SK-N-MC (cell line): Measurements from ENCODE around the gene TMEM134.

Experiments
- DNase-seq: peaks from one replicate; pipeline ENCODE4 v3.0.0-alpha.2; 2011; ENCODE audit warnings: low read depth, low spot score
- H3K27ac ChIP-seq: fragments of 200-600 bp; sonication (generic); 2 replicates; pipeline ENCODE4 v1.5.1; 2016; ENCODE audit warnings: mixed run types
- H3K36me3 ChIP-seq: fragments of 200-600 bp; sonication (generic); 2 replicates; pipeline ENCODE4 v1.6.1; 2017; ENCODE audit warnings: antibody characterized with exemption, low read length, mixed read lengths; ENCODE audit not compliant: insufficient read depth
- H3K4me3 ChIP-seq: fragments of 200-600 bp; sonication (generic); 2 replicates; pipeline ENCODE4 v1.5.1; 2016
- H3K9ac ChIP-seq: fragments of 200-600 bp; sonication (generic); 2 replicates; pipeline ENCODE4 v1.8.0; 2017; ENCODE audit warnings: mixed run types, mixed read lengths; ENCODE audit not compliant: insufficient read length
- H3K9me3 ChIP-seq: fragments of 200-600 bp; sonication (generic); 2 replicates; pipeline ENCODE4 v1.6.1; 2017; ENCODE audit warnings: low read depth, mild to moderate bottlenecking, antibody characterized with exemption, low read length, moderate library complexity, mixed read lengths
- EZH2 ChIP-seq: fragments of 200-600 bp; sonication (generic); IDR thresholded peaks from one replicate; pipeline ENCODE4 v1.6.1; 2017; ENCODE audit warnings: antibody characterized with exemption
- FOXP2 ChIP-seq: optimal IDR thresholded peaks from 2 replicates; pipeline ENCODE3; 2011; ENCODE audit warnings: mild to moderate bottlenecking, moderate library complexity; ENCODE audit not compliant: insufficient read depth; ENCODE audit errors: extremely low read length, control extremely low read depth
- POLR2AphosphoS5 ChIP-seq: IDR thresholded peaks from 2 replicates; pipeline ENCODE4 v1.6.1; 2012; ENCODE audit warnings: mild to moderate bottlenecking, low read depth, low read length, borderline replicate concordance

TMEM134 gene

GRCh38 chr11:67434395-67434881 lies 34.6 kb downstream of the TMEM134 start:
- peaks cover 18% of the 10 kb centered on the region; the same call in 1 of the 2 replicates for H3K36me3 ChIP-seq
- no peak overlapping the region for H3K27ac ChIP-seq
- H3K9ac ChIP-seq, result no peak overlapping the region
- no peak for DNase-seq
- no peak overlapping the region for H3K4me3 ChIP-seq
- TF ChIP-seq FOXP2 (no peak), EZH2 (no peak), POLR2AphosphoS5 (no peak; the same call in 1 of the 2 replicates)
- H3K9me3 ChIP-seq, result no peaks in the 10 kb centered on the region

- H3K9me3 ChIP-seq, result no peaks in the 10 kb centered on the region
- H3K36me3 ChIP-seq, result peaks cover 18% of the 10 kb centered on the region; the same call in 1 of the 2 replicates
- DNase-seq, result no peak
- no peak overlapping the region for H3K9ac ChIP-seq
- no peak overlapping the region for H3K27ac ChIP-seq
- TF ChIP-seq FOXP2, result no peak
- TF ChIP-seq POLR2AphosphoS5, result no peak
- no peak for TF ChIP-seq EZH2
- H3K4me3 ChIP-seq, result no peak overlapping the region
These were observed 35.3 kb downstream of the TMEM134 start for GRCh38 chr11:67433536-67434394.

- Histone ChIP-seq H3K36me3 (peaks cover 18% of the 10 kb centered on the region; the same call in 1 of the 2 replicates), H3K27ac (no peak overlapping the region), H3K9me3 (no peaks in the 10 kb centered on the region), H3K4me3 (no peak overlapping the region), H3K9ac (no peak overlapping the region)
- no peak for DNase-seq
- no peak for TF ChIP-seq POLR2AphosphoS5
- TF ChIP-seq EZH2, result no peak
- TF ChIP-seq FOXP2, result no peak
These were observed 36.2 kb downstream of the TMEM134 start for GRCh38 chr11:67432655-67433349.

GRCh38 chr11:67431346-67432249 lies 37.5 kb downstream of the TMEM134 start:
- no peaks in the 10 kb centered on the region for H3K9me3 ChIP-seq
- TF ChIP-seq FOXP2, result no peak
- TF ChIP-seq EZH2, result no peak
- TF ChIP-seq POLR2AphosphoS5, result no peak
- no peak overlapping the region for H3K27ac ChIP-seq
- no peak for DNase-seq
- no peak overlapping the region for H3K4me3 ChIP-seq
- H3K9ac ChIP-seq, result no peak overlapping the region
- peaks cover 18% of the 10 kb centered on the region; the same call in 1 of the 2 replicates for H3K36me3 ChIP-seq

- H3K4me3 ChIP-seq, result no peak overlapping the region
- no peak overlapping the region for H3K9ac ChIP-seq
- H3K36me3 ChIP-seq, result peaks cover 18% of the 10 kb centered on the region; the same call in 1 of the 2 replicates
- TF ChIP-seq FOXP2 (no peak), EZH2 (no peak), POLR2AphosphoS5 (no peak)
- no peak overlapping the region for H3K27ac ChIP-seq
- no peaks in the 10 kb centered on the region for H3K9me3 ChIP-seq
- DNase-seq, result no peak
These were observed 39.3 kb downstream of the TMEM134 start for GRCh38 chr11:67429722-67430121.

- H3K36me3 ChIP-seq, result peaks cover 18% of the 10 kb centered on the region; the same call in 1 of the 2 replicates
- H3K27ac ChIP-seq, result no peak overlapping the region
- DNase-seq, result no peak
- peak overlapping the region; percentile 88 for H3K9ac ChIP-seq
- H3K9me3 ChIP-seq, result no peaks in the 10 kb centered on the region
- TF ChIP-seq FOXP2 (no peak), POLR2AphosphoS5 (no peak), EZH2 (no peak)
- H3K4me3 ChIP-seq, result peak overlapping the region; percentile 88
These were observed 39.9 kb downstream of the TMEM134 start for GRCh38 chr11:67429038-67429668.
